Fibroblast of lung (primary cell): ENCODE results near the gene SUGT1.

Experiments used
- EZH2 ChIP-seq: IDR thresholded peaks from 2 replicates; pipeline ENCODE4 v1.5.1; 2012; ENCODE audit warnings: low read length, control low read depth, mild to moderate bottlenecking; ENCODE audit errors: missing control alignments
- TF ChIP-seq, protein P1 (sequence below), 2 donors: IDR thresholded peaks in 1 of 2; conservative IDR thresholded peaks in 1 of 2; 1 replicate in 1 of 2; 2 replicates in 1 of 2; pipeline ENCODE4 v1.5.1; 2011 to 2012; ENCODE audit warnings: low read length in 2 of 2, control low read depth in 1 of 2, inconsistent platforms in 1 of 2, low read depth in 1 of 2, mild to moderate bottlenecking in 1 of 2

DNA sequence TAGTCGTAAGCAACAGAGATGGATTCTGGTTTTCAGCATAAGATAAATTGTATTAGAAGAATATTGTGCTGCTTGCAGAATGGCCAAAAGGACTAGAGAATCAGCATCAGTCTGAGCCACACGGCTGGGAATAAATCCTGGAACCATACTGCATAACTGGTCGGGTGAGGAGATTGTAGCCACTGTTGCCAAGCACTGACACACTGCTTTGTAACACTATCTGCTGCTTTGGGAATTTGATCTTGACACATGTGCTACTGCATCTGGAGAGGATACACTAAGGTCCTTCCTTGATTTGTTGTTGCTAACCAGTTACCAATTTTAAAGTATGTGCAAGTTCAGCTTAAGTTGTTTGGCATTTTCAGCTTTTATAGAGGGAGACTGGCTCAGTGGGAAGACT, 8.5 kb upstream of the SUGT1 start:
- TF ChIP-seq EZH2: no peak
- TF ChIP-seq, protein P1, sequence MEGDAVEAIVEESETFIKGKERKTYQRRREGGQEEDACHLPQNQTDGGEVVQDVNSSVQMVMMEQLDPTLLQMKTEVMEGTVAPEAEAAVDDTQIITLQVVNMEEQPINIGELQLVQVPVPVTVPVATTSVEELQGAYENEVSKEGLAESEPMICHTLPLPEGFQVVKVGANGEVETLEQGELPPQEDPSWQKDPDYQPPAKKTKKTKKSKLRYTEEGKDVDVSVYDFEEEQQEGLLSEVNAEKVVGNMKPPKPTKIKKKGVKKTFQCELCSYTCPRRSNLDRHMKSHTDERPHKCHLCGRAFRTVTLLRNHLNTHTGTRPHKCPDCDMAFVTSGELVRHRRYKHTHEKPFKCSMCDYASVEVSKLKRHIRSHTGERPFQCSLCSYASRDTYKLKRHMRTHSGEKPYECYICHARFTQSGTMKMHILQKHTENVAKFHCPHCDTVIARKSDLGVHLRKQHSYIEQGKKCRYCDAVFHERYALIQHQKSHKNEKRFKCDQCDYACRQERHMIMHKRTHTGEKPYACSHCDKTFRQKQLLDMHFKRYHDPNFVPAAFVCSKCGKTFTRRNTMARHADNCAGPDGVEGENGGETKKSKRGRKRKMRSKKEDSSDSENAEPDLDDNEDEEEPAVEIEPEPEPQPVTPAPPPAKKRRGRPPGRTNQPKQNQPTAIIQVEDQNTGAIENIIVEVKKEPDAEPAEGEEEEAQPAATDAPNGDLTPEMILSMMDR (conservative IDR thresholded peaks at IDR 0.05 in 1 of 2, IDR thresholded peaks at IDR 0.05 in 1 of 2; ENCODE audit: low read depth in 1 of 2, low read length in 2 of 2): no peak
